ENCODE results near the gene MACROD2. TPM values are rescaled to one million over a fixed set of nuclear protein-coding genes. Genes with fewer than 3 reads are reported as not detected.

MACROD2 gene
- total RNA-seq, 1 donor from 2014 or later = 3.5 TPM

- no peak for TF ChIP-seq CTCF (IDR thresholded peaks at IDR 0.05)
- Histone ChIP-seq H3K9me3 (no peaks in the 10 kb centered on the region), H3K27me3 (no peaks in the 10 kb centered on the region), H3K4me1 (no peaks in the 10 kb centered on the region), H3K4me3 (no peak overlapping the region), H3K27ac (no peak overlapping the region), H3K36me3 (no peaks in the 10 kb centered on the region)
- no peak for DNase-seq (ENCODE audit: low spot score in 2 of 2)
- intact Hi-C loops (cut with DNase I) = no loop called here
These were observed 711.8 kb downstream of the MACROD2 start for GRCh38 chr20:14707026-14707680.

DNA sequence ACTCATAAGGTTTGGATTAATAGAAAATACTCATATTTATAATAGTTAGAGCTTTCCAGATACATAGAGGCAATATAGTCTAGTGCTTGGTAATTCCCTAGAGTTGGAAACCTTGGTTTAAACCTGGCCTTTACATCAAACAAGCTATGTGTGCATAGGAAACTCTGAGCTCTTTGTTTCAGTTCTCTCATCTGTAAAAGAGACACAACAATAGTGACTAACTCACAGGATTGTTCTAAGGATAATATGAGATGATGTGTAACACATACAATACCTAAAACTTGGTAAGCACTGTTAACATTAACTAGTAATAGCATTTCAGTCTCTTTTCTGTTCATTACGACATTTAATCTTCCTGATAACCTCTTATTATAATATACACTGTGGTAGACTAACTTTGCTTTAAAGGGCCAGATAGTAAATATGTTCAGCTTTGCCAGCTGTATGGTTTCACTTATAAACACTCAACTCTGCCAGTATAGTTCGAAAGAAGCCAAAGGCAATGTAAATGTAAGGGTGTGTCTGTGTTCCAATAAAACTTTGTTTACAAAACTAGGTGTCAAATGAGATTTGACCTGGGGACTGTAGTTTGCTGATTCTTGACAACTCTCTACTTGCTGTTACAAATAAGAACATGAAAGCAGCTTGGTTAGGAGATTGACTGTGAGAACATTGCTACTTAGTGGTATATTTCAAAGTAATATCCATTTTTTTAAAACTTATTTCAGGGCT lies 712.7 kb downstream of the MACROD2 start:
- no peak overlapping the region for H3K27ac ChIP-seq
- H3K4me3 ChIP-seq = no peak overlapping the region
- H3K27me3 ChIP-seq = no peaks in the 10 kb centered on the region
- no peaks in the 10 kb centered on the region for H3K4me1 ChIP-seq
- H3K9me3 ChIP-seq = no peaks in the 10 kb centered on the region
- H3K36me3 ChIP-seq = no peaks in the 10 kb centered on the region
- intact Hi-C loops (cut with DNase I) = no loop called here
- no peak for DNase-seq (ENCODE audit: low spot score in 2 of 2)
- TF ChIP-seq CTCF (IDR thresholded peaks at IDR 0.05) = no peak

- intact Hi-C loops (cut with DNase I) = no loop called here
- H3K36me3 ChIP-seq = no peaks in the 10 kb centered on the region
- no peaks in the 10 kb centered on the region for H3K9me3 ChIP-seq
- no peak for DNase-seq (ENCODE audit: low spot score in 2 of 2)
- H3K4me1 ChIP-seq = no peaks in the 10 kb centered on the region
- no peak overlapping the region for H3K27ac ChIP-seq
- TF ChIP-seq CTCF (IDR thresholded peaks at IDR 0.05) = no peak
- no peaks in the 10 kb centered on the region for H3K27me3 ChIP-seq
- H3K4me3 ChIP-seq = no peak overlapping the region
These were observed 714.1 kb downstream of the MACROD2 start for GRCh38 chr20:14709439-14709838.

DNA sequence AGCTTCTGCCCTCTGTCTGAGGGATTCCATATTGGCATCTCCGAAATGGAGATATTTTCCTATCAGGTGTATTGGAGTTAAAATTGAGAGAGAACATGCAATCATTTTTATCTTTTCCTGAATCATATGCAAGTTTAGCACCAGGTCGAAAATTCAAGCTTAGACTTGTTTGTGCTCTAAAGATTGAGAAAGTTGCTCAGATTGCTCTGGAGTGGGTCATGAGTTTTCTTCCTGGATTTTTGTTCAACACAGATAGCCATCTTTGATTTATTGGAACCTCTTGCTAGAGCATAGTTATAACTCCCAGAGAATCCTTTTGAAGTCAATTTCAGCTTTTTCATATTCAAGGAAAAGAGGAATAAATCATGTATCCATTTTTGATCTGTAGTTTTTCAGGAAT lies 715.6 kb downstream of the MACROD2 start:
- H3K4me3 ChIP-seq = no peak overlapping the region

DNA sequence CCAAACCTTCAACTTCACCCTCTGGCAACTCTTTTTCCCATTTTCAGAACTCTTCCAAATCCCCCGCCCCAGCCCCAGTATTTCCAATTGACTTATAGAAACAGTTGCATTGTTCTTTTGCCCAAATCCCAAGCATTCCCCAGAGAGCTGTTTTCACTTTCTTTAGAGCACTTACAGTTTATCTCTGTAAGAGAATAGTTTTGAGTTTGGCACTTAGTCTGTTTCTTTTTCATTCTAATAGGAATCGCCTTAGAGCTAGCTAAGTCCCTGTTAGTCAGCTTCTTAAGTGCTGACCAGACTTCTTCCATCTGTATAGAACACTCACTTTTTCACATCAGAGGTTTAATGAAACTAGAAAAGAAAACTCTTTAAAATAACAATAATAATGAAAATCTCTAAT lies 716.3 kb downstream of the MACROD2 start:
- no peak overlapping the region for H3K27ac ChIP-seq
- intact Hi-C loops (cut with DNase I) = no loop called here

More for the DNA sequence above, 715.6 kb downstream of the MACROD2 start:
- Histone ChIP-seq H3K36me3 (no peaks in the 10 kb centered on the region), H3K27ac (no peak overlapping the region), H3K9me3 (no peaks in the 10 kb centered on the region), H3K4me1 (no peaks in the 10 kb centered on the region), H3K27me3 (no peaks in the 10 kb centered on the region)
- no peak for DNase-seq (ENCODE audit: low spot score in 2 of 2)
- intact Hi-C loops (cut with DNase I) = no loop called here
- TF ChIP-seq CTCF (IDR thresholded peaks at IDR 0.05) = no peak

More for the DNA sequence above, 716.3 kb downstream of the MACROD2 start:
- no peaks in the 10 kb centered on the region for H3K9me3 ChIP-seq
- H3K36me3 ChIP-seq = no peaks in the 10 kb centered on the region
- TF ChIP-seq CTCF (IDR thresholded peaks at IDR 0.05) = no peak
- H3K4me3 ChIP-seq = no peak overlapping the region
- H3K4me1 ChIP-seq = no peaks in the 10 kb centered on the region
- no peak for DNase-seq (ENCODE audit: low spot score in 2 of 2)
- H3K27me3 ChIP-seq = no peaks in the 10 kb centered on the region
